Measurements from ENCODE around the gene SCARB1.

SCARB1 gene

DNA sequence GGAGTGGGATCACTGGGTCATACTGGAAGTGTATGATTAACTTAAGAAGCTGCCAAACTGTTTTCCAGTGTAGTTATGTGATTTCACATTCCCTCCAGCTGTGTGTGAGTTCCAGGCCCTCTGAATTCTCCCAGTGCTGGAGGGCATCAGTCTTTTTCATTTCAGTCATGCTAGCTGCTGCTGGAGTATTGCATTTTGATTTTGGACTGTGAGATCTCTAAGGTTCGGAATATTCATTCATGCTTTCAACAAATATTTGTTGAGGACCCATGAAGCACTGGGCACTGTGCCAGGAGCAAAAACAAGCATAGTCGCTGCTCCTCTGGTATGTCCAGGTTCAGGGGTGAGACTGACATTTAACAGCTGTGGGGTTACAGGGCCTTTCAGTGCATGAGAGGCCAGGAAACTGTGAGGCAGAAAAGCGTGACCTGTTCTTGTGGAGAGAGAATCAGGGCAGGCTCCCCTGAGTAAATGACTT lies 133.2 kb downstream of the SCARB1 start:
- DNase-seq (ENCODE audit: low read depth): no peak

DNA sequence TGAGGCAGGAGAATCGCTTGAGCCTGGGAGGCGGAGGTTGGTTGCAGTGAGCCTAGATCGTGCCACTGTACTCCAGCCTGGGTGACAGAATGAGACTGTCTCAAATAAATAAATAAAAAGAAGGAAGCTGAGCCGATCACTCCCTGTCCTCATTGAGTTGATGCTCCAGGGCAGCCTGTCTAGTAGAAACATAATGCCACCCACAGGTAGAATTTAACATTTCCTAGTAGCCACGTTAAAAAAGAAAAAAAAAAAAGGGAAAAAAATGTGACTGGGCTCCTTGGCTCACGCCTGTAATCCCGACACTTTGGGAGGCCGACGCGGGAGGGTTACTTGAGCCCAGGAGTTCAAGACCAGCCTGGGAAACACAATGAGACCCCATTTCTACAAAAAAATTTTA lies 135.7 kb downstream of the SCARB1 start:
- DNase-seq (ENCODE audit: low read depth): no peak

DNA sequence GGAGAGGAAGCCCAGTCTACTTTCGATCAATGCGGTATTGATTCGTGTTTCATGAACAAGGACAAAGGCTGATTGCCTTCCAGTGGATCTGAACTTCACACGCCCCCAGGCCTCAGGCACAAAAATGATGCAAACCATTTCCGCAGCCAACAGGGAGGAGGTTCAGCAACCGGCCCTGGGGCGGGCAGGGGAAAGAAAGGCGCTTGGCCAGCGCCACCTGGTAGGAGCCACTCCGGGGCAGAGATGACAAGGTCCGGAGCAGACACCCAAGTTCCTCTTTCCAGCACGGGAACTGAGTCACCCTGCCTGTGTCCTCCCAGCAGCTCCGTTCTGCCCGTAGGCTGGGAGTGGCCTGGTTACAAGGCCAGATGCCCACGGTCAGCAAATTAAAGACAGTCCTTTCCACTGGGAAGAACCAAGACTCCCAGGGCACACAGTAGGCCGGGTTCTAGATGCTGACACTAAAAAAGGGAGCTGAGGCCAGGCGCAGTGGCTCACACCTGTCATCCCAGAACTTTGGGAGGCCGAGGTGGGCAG lies 136.3 kb downstream of the SCARB1 start:
- no peak for DNase-seq (ENCODE audit: low read depth)

Data from stromal cell of bone marrow (primary cell).